Osteoblast (primary cell): ENCODE results near the gene ZBED1. TPM values are rescaled to one million over a fixed set of nuclear protein-coding genes. Genes with fewer than 3 reads are reported as not detected.

ENCODE experiments used
- DNase-seq: peaks from one replicate; pipeline ENCODE4 v3.0.0; 2011; ENCODE audit warnings: low spot score, mixed read lengths; ENCODE audit not compliant: insufficient read length; ENCODE audit errors: missing footprints
- H2AFZ ChIP-seq: 2 replicates; pipeline ENCODE4 v1.6.0; 2011; ENCODE audit warnings: mild to moderate bottlenecking, low read length
- H3K27ac ChIP-seq: 2 replicates; pipeline ENCODE4 v1.5.1; 2011; ENCODE audit warnings: mild to moderate bottlenecking, low read depth, low read length, moderate library complexity
- H3K27me3 ChIP-seq: 2 replicates; pipeline ENCODE4 v1.6.0; 2012; ENCODE audit warnings: mild to moderate bottlenecking, control low read depth, inconsistent platforms, low read length, moderate library complexity; ENCODE audit not compliant: insufficient read depth
- H3K36me3 ChIP-seq: 2 replicates; pipeline ENCODE4 v1.5.1; 2011; ENCODE audit warnings: mild to moderate bottlenecking, low read length, control low read depth, moderate library complexity; ENCODE audit not compliant: insufficient read depth
- H3K4me1 ChIP-seq: 2 replicates; pipeline ENCODE4 v1.5.1; 2011; ENCODE audit warnings: mild to moderate bottlenecking, low read length, control low read depth, moderate library complexity; ENCODE audit not compliant: insufficient read depth
- H3K4me2 ChIP-seq: 2 replicates; pipeline ENCODE4 v1.6.0; 2011; ENCODE audit warnings: mild to moderate bottlenecking, low read length; ENCODE audit not compliant: insufficient read depth
- H3K4me3 ChIP-seq: fragments of 200-600 bp; sonication (generic); 3 replicates; pipeline ENCODE4 v1.5.1; 2012; ENCODE audit warnings: mild to moderate bottlenecking, low read length, inconsistent platforms; ENCODE audit not compliant: insufficient read depth
- H3K79me2 ChIP-seq: 2 replicates; pipeline ENCODE4 v1.6.0; 2012; ENCODE audit warnings: mild to moderate bottlenecking, low read length, control low read depth, inconsistent platforms; ENCODE audit not compliant: insufficient read depth
- H3K9me3 ChIP-seq: 2 replicates; pipeline ENCODE4 v1.5.1; 2011; ENCODE audit warnings: low read depth, low read length, control low read depth
- H4K20me1 ChIP-seq: 2 replicates; pipeline ENCODE4 v1.6.0; 2012; ENCODE audit warnings: mild to moderate bottlenecking, low read length, control low read depth; ENCODE audit not compliant: insufficient read depth
- total RNA-seq: library from RNA; depleted of rRNA; stranded (reverse); fragments of >200 nt; gene quantifications from 2 replicates; pipeline ENCODE4 v1.2.3, GENCODE V29; 2012
- TF ChIP-seq, protein P1 (sequence below): IDR thresholded peaks from 2 replicates; pipeline ENCODE4 v1.5.1; 2011; ENCODE audit warnings: mild to moderate bottlenecking, low read depth, low read length, moderate library complexity; ENCODE audit errors: extremely low read depth

The ZBED1 gene
- total RNA-seq, 1 donor = 57.2 TPM

DNA sequence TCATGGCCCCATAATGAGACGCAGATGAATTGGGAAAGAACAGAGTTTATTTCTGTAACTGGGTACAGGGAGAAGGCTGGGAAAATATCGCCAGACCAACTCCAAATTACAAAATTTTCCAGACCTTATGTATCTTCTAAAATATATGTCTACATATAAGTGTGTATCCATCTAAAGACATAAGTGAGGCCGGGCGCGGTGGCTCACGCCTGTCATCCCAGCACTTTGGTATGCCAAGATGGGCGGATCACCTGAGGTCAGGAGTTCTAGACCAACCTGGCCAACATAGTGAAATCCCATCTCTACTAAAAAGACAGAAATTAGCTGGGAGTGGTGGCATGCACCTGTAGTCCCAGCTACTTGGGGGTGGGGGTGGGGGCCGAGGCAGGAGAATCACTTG, 11.7 kb upstream of the ZBED1 start:
- Histone ChIP-seq H3K4me2 (no peak overlapping the region), H3K4me3 (no peak overlapping the region), H3K4me1 (no peaks in the 10 kb centered on the region), H3K79me2 (no peaks in the 10 kb centered on the region), H3K27ac (no peak overlapping the region), H3K27me3 (peaks cover 6% of the 10 kb centered on the region), H2AFZ (no peak overlapping the region), H4K20me1 (no peaks in the 10 kb centered on the region), H3K9me3 (no peaks in the 10 kb centered on the region), H3K36me3 (no peaks in the 10 kb centered on the region)
- no peak for DNase-seq
- TF ChIP-seq, protein P1, sequence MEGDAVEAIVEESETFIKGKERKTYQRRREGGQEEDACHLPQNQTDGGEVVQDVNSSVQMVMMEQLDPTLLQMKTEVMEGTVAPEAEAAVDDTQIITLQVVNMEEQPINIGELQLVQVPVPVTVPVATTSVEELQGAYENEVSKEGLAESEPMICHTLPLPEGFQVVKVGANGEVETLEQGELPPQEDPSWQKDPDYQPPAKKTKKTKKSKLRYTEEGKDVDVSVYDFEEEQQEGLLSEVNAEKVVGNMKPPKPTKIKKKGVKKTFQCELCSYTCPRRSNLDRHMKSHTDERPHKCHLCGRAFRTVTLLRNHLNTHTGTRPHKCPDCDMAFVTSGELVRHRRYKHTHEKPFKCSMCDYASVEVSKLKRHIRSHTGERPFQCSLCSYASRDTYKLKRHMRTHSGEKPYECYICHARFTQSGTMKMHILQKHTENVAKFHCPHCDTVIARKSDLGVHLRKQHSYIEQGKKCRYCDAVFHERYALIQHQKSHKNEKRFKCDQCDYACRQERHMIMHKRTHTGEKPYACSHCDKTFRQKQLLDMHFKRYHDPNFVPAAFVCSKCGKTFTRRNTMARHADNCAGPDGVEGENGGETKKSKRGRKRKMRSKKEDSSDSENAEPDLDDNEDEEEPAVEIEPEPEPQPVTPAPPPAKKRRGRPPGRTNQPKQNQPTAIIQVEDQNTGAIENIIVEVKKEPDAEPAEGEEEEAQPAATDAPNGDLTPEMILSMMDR = no peak

DNA sequence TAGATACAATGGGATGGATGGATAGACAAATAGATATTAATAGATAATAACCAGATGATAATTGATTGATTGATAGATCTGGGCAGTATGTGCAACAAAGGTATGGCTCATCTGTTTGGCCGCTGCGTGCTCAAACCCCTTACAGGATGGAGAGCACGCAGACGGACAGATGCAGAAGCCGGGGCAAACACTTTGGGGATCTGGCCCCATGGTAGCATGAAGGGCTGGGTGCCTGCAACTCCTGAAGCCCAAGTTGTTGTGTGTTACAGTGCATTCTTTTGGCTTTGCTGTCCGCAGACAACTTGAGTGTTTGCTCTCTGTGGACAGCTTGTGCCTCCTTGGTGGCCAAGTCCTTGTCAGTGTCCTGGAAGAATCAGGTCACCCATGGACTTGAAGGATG, 10.6 kb upstream of the ZBED1 start:
- DNase-seq = no peak
- Histone ChIP-seq H3K27me3 (peaks cover 6% of the 10 kb centered on the region), H3K79me2 (no peaks in the 10 kb centered on the region), H3K9me3 (no peaks in the 10 kb centered on the region), H3K4me1 (no peaks in the 10 kb centered on the region), H3K4me3 (no peak overlapping the region), H4K20me1 (no peaks in the 10 kb centered on the region), H3K36me3 (no peaks in the 10 kb centered on the region), H3K4me2 (no peak overlapping the region), H3K27ac (no peak overlapping the region), H2AFZ (no peak overlapping the region)
- TF ChIP-seq, protein P1 = no peak

- no peak for DNase-seq
- no peak overlapping the region for H2AFZ ChIP-seq
- no peaks in the 10 kb centered on the region for H3K36me3 ChIP-seq
Measured at GRCh38 chrX:2508648-2509335, 8.0 kb upstream of the ZBED1 start.

DNA sequence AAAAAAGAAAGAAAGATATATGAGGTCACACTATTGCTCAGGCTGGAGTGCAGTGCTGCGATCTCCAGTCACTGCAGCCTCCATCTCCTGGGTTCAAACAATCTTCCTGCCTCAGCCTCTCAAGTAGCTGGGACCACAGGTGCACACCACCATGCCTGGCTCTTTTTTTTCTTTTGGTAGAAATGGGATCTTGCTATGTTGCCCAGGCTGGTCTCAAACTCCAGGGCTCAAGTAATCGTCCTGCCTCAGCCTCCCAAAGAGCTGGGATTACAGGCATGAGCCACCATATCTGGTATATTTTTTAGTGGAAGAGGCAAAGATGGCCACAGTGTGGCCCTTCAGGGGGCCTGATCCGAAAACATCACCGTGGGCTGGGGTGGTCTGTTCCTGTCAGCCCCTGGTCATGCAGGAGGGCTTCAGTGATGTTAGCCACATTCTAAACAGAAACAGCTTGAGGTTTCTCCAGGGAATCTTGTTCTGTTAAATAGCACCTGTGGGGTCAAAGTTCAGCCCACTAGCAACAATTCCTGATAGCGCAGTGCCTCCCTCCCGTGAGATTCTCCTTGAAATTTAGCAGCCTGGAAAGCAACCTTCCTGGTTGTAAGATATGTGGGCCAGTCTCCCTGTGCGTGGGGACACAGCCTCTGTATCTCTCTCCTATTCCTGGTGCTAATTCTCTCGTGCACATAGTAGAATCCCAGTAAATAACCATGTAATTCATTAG, 7.3 kb upstream of the ZBED1 start:
- Histone ChIP-seq H3K4me2 (no peak overlapping the region), H3K79me2 (no peaks in the 10 kb centered on the region), H3K4me1 (no peaks in the 10 kb centered on the region), H3K36me3 (no peaks in the 10 kb centered on the region), H3K27me3 (peaks cover 3% of the 10 kb centered on the region), H3K4me3 (no peak overlapping the region), H2AFZ (no peak overlapping the region), H4K20me1 (no peaks in the 10 kb centered on the region), H3K9me3 (no peaks in the 10 kb centered on the region), H3K27ac (no peak overlapping the region)
- DNase-seq = no peak
- TF ChIP-seq, protein P1 = no peak

More at GRCh38 chrX:2508648-2509335, 8.0 kb upstream of the ZBED1 start:
- Histone ChIP-seq H3K79me2 (no peaks in the 10 kb centered on the region), H3K27ac (no peak overlapping the region), H3K9me3 (no peaks in the 10 kb centered on the region), H3K4me1 (no peaks in the 10 kb centered on the region), H3K4me3 (no peak overlapping the region), H3K4me2 (no peak overlapping the region), H3K27me3 (peaks cover 3% of the 10 kb centered on the region), H4K20me1 (no peaks in the 10 kb centered on the region)
- TF ChIP-seq, protein P1 = no peak
